ENCODE data around the gene TMEM11.

The TMEM11 gene

GRCh38 chr17:21157586-21158370, 56.2 kb downstream of the TMEM11 start:
- DNase-seq: no peak

DNA sequence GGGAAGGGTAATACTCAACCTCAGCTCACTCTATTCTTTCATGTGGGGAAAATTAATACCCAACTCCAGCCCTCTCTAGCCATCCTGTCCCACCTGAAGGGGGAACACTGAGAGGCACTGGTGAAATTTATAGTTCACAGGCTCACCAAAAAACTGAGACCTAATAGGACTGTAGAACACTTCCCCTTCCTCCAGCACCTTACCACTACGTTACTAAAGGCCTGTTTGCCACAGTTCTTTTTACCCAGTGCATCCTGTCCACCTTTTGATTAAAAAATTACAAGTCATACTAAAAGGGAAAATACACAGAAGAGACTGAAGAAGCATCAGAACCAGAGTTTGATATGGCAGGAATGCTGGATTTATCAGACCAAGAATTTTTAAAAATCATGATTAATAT, 61.2 kb downstream of the TMEM11 start:
- DNase-seq: no peak

GRCh38 chr17:21149621-21150020, 64.3 kb downstream of the TMEM11 start:
- DNase-seq: no peak

Measured in NCI-H446 treated with DMSO at 0.1 percent for 48 hours (cell line).